CD4-positive, alpha-beta T cell treated with Interleukin-10 for 1 hour (primary cell): Measurements from ENCODE around the gene HELB.

Experiments
- DNase-seq: peaks from one replicate; pipeline ENCODE4 v3.0.0-alpha.2; 2020

The HELB gene

GRCh38 chr12:66367015-66367667 is 64.8 kb downstream of the HELB start:
- no peak for DNase-seq

DNA sequence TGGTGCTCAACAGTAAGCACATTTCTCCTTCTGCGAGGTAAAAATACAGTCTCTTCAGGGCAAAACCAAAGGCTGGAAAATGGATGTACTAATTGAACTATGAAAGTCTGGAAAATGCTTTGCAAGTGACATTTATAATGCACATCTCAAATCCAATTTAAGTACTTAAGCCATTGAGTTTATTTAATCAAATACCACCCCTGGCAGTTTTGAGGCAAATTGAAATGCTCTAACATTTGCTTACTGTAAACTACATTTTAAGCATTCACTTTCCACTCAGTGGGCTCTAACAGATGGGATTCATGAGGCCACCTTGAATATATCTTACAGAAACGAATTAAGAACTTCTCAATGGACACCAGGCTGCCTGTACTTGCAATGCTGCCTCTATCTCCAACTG is 69.7 kb downstream of the HELB start:
- no peak for DNase-seq

- DNase-seq: no peak
Measured at GRCh38 chr12:66375560-66375959, 73.3 kb downstream of the HELB start.

- DNase-seq: no peak
Measured at GRCh38 chr12:66379616-66380015, 77.3 kb downstream of the HELB start.

- no peak for DNase-seq
Measured at GRCh38 chr12:66380769-66381535, 78.7 kb downstream of the HELB start.

GRCh38 chr12:66387117-66387516 is 84.8 kb downstream of the HELB start:
- no peak for DNase-seq
